Keratinocyte (primary cell): Measurements from ENCODE around the gene HOXD13. TPM values are rescaled to one million over a fixed set of nuclear protein-coding genes. Genes with fewer than 3 reads are reported as not detected.

ENCODE experiments used
- DNase-seq: peaks from one replicate; pipeline ENCODE4 v3.0.0-alpha.2; 2011; ENCODE audit warnings: low read depth, missing footprints, low spot score
- FAIRE-seq: peaks from 2 replicates; lab custom pipeline; 2011; peaks lifted over from hg19 to GRCh38; lab: Jason Lieb, UNC
- H2AFZ ChIP-seq: 2 replicates; pipeline ENCODE4 v1.6.0; 2012; ENCODE audit warnings: low read length, control low read depth, inconsistent platforms; ENCODE audit not compliant: control insufficient read depth
- H3K27ac ChIP-seq: 2 replicates; pipeline ENCODE4 v1.5.1; 2011; ENCODE audit warnings: low read length; ENCODE audit not compliant: control insufficient read depth, insufficient read depth
- H3K27me3 ChIP-seq: 3 replicates; pipeline ENCODE4 v1.6.0; 2011; ENCODE audit warnings: low read length; ENCODE audit not compliant: control insufficient read depth, insufficient read depth; ENCODE audit errors: extremely low read depth
- H3K36me3 ChIP-seq, 2 experiments: 2 replicates in 1 of 2; 3 replicates in 1 of 2; pipeline ENCODE4 v1.5.1; 2011; ENCODE audit warnings: low read length in 2 of 2, mild to moderate bottlenecking in 1 of 2; ENCODE audit not compliant: control insufficient read depth in 2 of 2, insufficient read depth in 2 of 2; ENCODE audit errors: extremely low read depth in 1 of 2
- H3K4me1 ChIP-seq: 3 replicates; pipeline ENCODE4 v1.5.1; 2011; ENCODE audit warnings: low read length; ENCODE audit not compliant: control insufficient read depth, insufficient read depth; ENCODE audit errors: extremely low read depth
- H3K4me2 ChIP-seq: 3 replicates; pipeline ENCODE4 v1.6.0; 2011; ENCODE audit warnings: low read depth, low read length; ENCODE audit not compliant: control insufficient read depth, insufficient read depth; ENCODE audit errors: extremely low read depth
- H3K4me3 ChIP-seq, 3 experiments: fragments of 200-600 bp in 1 of 3; sonication (generic) in 1 of 3; 2 replicates in 2 of 3; 3 replicates in 1 of 3; pipeline ENCODE4 v1.5.1; 2011 to 2016; ENCODE audit warnings: low read length in 3 of 3, mild to moderate bottlenecking in 3 of 3, control low read depth in 2 of 3, inconsistent platforms in 1 of 3, low read depth in 1 of 3, mixed read lengths in 1 of 3, mixed run types in 1 of 3, moderate library complexity in 1 of 3; ENCODE audit not compliant: control insufficient read depth in 2 of 3, insufficient read depth in 2 of 3; ENCODE audit errors: extremely low read depth in 1 of 3
- H3K79me2 ChIP-seq: 2 replicates; pipeline ENCODE4 v1.6.0; 2012; ENCODE audit warnings: low read length; ENCODE audit not compliant: control insufficient read depth, insufficient read depth
- H3K9ac ChIP-seq: 3 replicates; pipeline ENCODE4 v1.6.0; 2011; ENCODE audit warnings: low read length; ENCODE audit not compliant: control insufficient read depth, insufficient read depth; ENCODE audit errors: extremely low read depth
- H3K9me1 ChIP-seq: 3 replicates; pipeline ENCODE4 v1.6.0; 2011; ENCODE audit warnings: low read length; ENCODE audit not compliant: control insufficient read depth, insufficient read depth; ENCODE audit errors: extremely low read depth
- H3K9me3 ChIP-seq: 2 replicates; pipeline ENCODE4 v1.5.1; 2012; ENCODE audit warnings: low read depth, low read length; ENCODE audit not compliant: control insufficient read depth
- H4K20me1 ChIP-seq: 3 replicates; pipeline ENCODE4 v1.6.0; 2011; ENCODE audit warnings: low read length; ENCODE audit not compliant: control insufficient read depth, insufficient read depth; ENCODE audit errors: extremely low read depth
- CTCF ChIP-seq, 3 experiments: IDR thresholded peaks in 1 of 3; conservative IDR thresholded peaks in 1 of 3; optimal IDR thresholded peaks in 1 of 3; 2 replicates in 2 of 3; 3 replicates in 1 of 3; pipeline versions ENCODE3 to v1.5.1; 2011; ENCODE audit warnings: low read length in 3 of 3, mild to moderate bottlenecking in 3 of 3, moderate library complexity in 2 of 3, control low read depth in 1 of 3, inconsistent platforms in 1 of 3; ENCODE audit not compliant: insufficient read depth in 2 of 3; ENCODE audit errors: extremely low read depth in 1 of 3
- EZH2 ChIP-seq: IDR thresholded peaks from one replicate; pipeline ENCODE4 v1.6.1; 2012; ENCODE audit warnings: inconsistent platforms, mild to moderate bottlenecking, low read length, moderate library complexity
- dilution Hi-C: fragments of 300-500 bp; cut with MboI; formaldehyde crosslinking; loops from one replicate; pipeline ENCODE4 v1.7.0; 2020; ENCODE audit warnings: low sequenced_read_pairs; ENCODE audit not compliant: extremely low pct_ligation_motif_present
- polyA plus RNA-seq, 5 experiments: library from polyadenylated mRNA; depleted of rRNA in 3 of 5; stranded (reverse) in 3 of 5; stranded (forward) in 1 of 5; unstranded in 1 of 5; fragments of >200 nt; gene quantifications; 1 replicate in 1 of 5; 2 replicates in 3 of 5; 3 replicates in 1 of 5; pipeline versions ENCODE4 v1.2.1 to v1.2.3, GENCODE V29; 2011 to 2012; ENCODE audit warnings: missing spikeins in 2 of 5, low read depth in 1 of 5, low replicate concordance in 1 of 5

HOXD13 gene
- polyA plus RNA-seq, 1 donor (not counting 4 experiments of a cell fraction or from before 2014, with no cell fraction given), result not detected

GRCh38 chr2:176137906-176138305 lies 45.4 kb downstream of the HOXD13 start:
- Histone ChIP-seq H3K36me3 (no peaks in the 10 kb centered on the region), H3K27ac (no peak overlapping the region), H3K4me2 (no peak overlapping the region), H3K79me2 (no peaks in the 10 kb centered on the region), H3K27me3 (peaks cover 87% of the 10 kb centered on the region), H3K4me1 (no peaks in the 10 kb centered on the region), H3K4me3 (no peak overlapping the region), H2AFZ (no peak overlapping the region), H3K9me1 (no peaks in the 10 kb centered on the region), H4K20me1 (no peaks in the 10 kb centered on the region), H3K9me3 (peaks cover 8% of the 10 kb centered on the region), H3K9ac (no peak overlapping the region)
- DNase-seq (no peak), FAIRE-seq (no peak)
- no peak for TF ChIP-seq CTCF (optimal IDR thresholded peaks at IDR 0.05 in 1 of 3, IDR thresholded peaks at IDR 0.05 in 1 of 3, conservative IDR thresholded peaks at IDR 0.05 in 1 of 3; ENCODE audit: extremely low read depth in 1 of 3, insufficient read depth in 2 of 3, low read length in 3 of 3)
- dilution Hi-C loops, result no loop called here

- FAIRE-seq, result no peak
- TF ChIP-seq CTCF (optimal IDR thresholded peaks at IDR 0.05 in 1 of 3, IDR thresholded peaks at IDR 0.05 in 1 of 3, conservative IDR thresholded peaks at IDR 0.05 in 1 of 3; ENCODE audit: extremely low read depth in 1 of 3, insufficient read depth in 2 of 3, low read length in 3 of 3) (no peak), EZH2 (no peak)
- Histone ChIP-seq H3K27me3 (peaks cover 81% of the 10 kb centered on the region), H3K9ac (no peak overlapping the region), H2AFZ (no peak overlapping the region), H3K4me2 (no peak overlapping the region), H3K9me1 (no peaks in the 10 kb centered on the region), H3K79me2 (no peaks in the 10 kb centered on the region), H3K4me1 (no peaks in the 10 kb centered on the region), H3K4me3 (no peak overlapping the region), H3K9me3 (peaks cover 8% of the 10 kb centered on the region), H3K36me3 (no peaks in the 10 kb centered on the region), H3K27ac (no peak overlapping the region), H4K20me1 (no peaks in the 10 kb centered on the region)
- DNase-seq, result no peak
- dilution Hi-C loops, result no loop called here
These were observed 46.0 kb downstream of the HOXD13 start for GRCh38 chr2:176138526-176138922.
